ENCODE data around the gene FAT3.

The FAT3 gene

DNA sequence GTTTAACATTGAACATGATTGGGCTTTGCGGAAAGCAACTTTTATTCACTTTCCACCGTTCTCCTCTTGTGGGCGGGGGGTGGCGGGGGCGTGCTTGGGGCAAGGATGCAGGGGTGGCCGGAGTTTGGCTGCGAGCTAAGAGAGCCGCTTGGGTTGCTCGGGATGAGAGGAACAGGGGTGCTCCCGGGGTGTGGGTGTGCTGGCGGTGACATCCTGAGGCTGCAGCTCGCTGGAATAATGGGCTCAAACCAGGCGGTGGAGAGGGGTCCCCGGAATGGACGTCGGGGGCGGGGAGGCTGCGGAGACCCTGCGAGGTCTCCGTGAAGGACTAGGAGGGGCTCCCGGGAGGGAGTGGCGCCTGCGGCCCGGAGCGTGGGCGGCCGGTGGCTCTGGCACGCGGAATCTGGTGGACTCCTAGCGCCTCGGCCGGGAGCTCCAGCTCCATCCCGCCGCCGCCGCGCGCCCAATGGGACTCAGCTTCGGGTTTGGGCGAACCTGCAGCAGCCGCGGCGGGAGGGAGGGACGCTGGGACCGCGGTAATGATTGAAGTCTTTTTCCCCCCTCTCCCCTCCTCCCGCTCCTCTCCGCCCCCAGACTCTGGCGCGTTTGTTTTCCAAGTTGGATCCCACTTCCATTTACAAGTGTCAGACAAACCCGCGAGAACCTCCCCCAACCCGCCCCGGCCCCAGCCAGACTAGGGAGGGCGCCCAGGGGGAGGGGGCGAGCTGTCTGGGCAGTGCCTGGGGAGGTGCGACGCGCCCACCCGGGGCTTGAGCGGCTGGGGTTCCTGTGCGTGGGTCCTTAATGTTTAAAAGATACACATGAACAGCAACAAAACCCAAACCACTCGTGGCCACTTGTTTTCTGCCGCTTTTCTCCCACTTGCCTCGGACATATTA lies 2.0 kb downstream of the FAT3 start:
- H2AFZ ChIP-seq (ENCODE audit: low read length) = no peak overlapping the region
- H3K9me2 ChIP-seq (replicated peaks; ENCODE audit: insufficient read depth, low read length) = no peaks in the 10 kb centered on the region
- no peak overlapping the region for H3K4me3 ChIP-seq (ENCODE audit: low read length)
- H3K4me1 ChIP-seq (ENCODE audit: low read length) = no peaks in the 10 kb centered on the region
- no peaks in the 10 kb centered on the region for H4K20me1 ChIP-seq (ENCODE audit: insufficient read depth, low read length)
- H3K9ac ChIP-seq (ENCODE audit: low read length) = no peak overlapping the region
- no peak overlapping the region for H3K27ac ChIP-seq (ENCODE audit: low read length)
- no peaks in the 10 kb centered on the region for H3K9me3 ChIP-seq (replicated peaks; ENCODE audit: insufficient read depth, low read length)
- TF ChIP-seq EZH2phosphoT487 (IDR thresholded peaks at IDR 0.05; ENCODE audit: low read length) (no peak), EZH2 (optimal IDR thresholded peaks at IDR 0.05; ENCODE audit: low read depth, low read length) (no peak)
- TF ChIP-seq, protein P1, sequence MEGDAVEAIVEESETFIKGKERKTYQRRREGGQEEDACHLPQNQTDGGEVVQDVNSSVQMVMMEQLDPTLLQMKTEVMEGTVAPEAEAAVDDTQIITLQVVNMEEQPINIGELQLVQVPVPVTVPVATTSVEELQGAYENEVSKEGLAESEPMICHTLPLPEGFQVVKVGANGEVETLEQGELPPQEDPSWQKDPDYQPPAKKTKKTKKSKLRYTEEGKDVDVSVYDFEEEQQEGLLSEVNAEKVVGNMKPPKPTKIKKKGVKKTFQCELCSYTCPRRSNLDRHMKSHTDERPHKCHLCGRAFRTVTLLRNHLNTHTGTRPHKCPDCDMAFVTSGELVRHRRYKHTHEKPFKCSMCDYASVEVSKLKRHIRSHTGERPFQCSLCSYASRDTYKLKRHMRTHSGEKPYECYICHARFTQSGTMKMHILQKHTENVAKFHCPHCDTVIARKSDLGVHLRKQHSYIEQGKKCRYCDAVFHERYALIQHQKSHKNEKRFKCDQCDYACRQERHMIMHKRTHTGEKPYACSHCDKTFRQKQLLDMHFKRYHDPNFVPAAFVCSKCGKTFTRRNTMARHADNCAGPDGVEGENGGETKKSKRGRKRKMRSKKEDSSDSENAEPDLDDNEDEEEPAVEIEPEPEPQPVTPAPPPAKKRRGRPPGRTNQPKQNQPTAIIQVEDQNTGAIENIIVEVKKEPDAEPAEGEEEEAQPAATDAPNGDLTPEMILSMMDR (IDR thresholded peaks at IDR 0.05; ENCODE audit: low read length) = no peak
- H3K79me2 ChIP-seq (ENCODE audit: low read length) = no peaks in the 10 kb centered on the region
- H3K36me3 ChIP-seq (replicated peaks; ENCODE audit: insufficient read depth, low read length) = no peaks in the 10 kb centered on the region
- H3F3A ChIP-seq (ENCODE audit: insufficient read depth, low read length) = no peaks in the 10 kb centered on the region
- H3K27me3 ChIP-seq (replicated peaks; ENCODE audit: insufficient read depth, low read length) = no peaks in the 10 kb centered on the region
- H3K4me2 ChIP-seq (ENCODE audit: low read depth, low read length) = no peak overlapping the region
- DNase-seq = no peak

DNA sequence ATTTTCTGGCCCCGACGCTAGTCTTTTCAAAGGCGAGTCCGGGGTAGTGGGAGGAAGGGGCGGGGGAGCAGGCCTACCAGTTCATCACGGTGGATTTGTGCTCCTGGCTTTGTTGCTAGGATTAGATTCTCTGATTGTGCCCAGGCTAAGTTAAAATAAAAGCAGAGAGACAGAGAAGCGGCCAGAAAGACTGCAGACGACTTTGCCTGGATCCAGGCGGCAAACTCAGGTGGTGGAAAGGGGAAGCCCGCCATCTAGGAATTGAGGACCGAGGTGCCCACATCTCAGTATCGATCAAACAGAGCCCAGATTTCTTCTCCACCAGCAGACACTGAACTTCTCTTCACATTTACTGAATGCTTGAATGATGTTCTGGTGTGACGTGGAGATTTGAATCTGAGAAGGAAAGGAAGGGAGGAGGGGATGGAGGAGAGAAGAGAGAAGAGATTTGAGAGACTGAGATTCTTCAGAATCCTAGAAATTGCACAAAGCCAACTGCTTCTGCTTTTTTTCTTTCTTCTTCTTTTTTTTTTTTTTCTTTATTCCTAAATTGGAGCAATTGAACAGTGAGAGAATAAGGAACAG lies 2.7 kb downstream of the FAT3 start:
- DNase-seq = no peak
- Histone ChIP-seq H3K36me3 (replicated peaks; ENCODE audit: insufficient read depth, low read length) (no peaks in the 10 kb centered on the region), H2AFZ (ENCODE audit: low read length) (no peak overlapping the region), H4K20me1 (ENCODE audit: insufficient read depth, low read length) (no peaks in the 10 kb centered on the region), H3K9ac (ENCODE audit: low read length) (no peak overlapping the region), H3K9me3 (replicated peaks; ENCODE audit: insufficient read depth, low read length) (no peaks in the 10 kb centered on the region), H3K27me3 (replicated peaks; ENCODE audit: insufficient read depth, low read length) (no peaks in the 10 kb centered on the region), H3K4me1 (ENCODE audit: low read length) (no peaks in the 10 kb centered on the region), H3K27ac (ENCODE audit: low read length) (no peak overlapping the region), H3K9me2 (replicated peaks; ENCODE audit: insufficient read depth, low read length) (no peaks in the 10 kb centered on the region), H3K79me2 (ENCODE audit: low read length) (no peaks in the 10 kb centered on the region), H3F3A (ENCODE audit: insufficient read depth, low read length) (no peaks in the 10 kb centered on the region), H3K4me2 (ENCODE audit: low read depth, low read length) (no peak overlapping the region), H3K4me3 (ENCODE audit: low read length) (no peak overlapping the region)
- no peak for TF ChIP-seq EZH2 (optimal IDR thresholded peaks at IDR 0.05; ENCODE audit: low read depth, low read length)
- TF ChIP-seq, protein P1 (IDR thresholded peaks at IDR 0.05; ENCODE audit: low read length) = no peak
- TF ChIP-seq EZH2phosphoT487 (IDR thresholded peaks at IDR 0.05; ENCODE audit: low read length) = no peak

- no peaks in the 10 kb centered on the region for H3F3A ChIP-seq (ENCODE audit: insufficient read depth, low read length)
- no peak overlapping the region for H3K9ac ChIP-seq (ENCODE audit: low read length)
- H2AFZ ChIP-seq (ENCODE audit: low read length) = no peak overlapping the region
- TF ChIP-seq EZH2phosphoT487 (IDR thresholded peaks at IDR 0.05; ENCODE audit: low read length) (no peak), EZH2 (optimal IDR thresholded peaks at IDR 0.05; ENCODE audit: low read depth, low read length) (no peak)
- TF ChIP-seq, protein P1 (IDR thresholded peaks at IDR 0.05; ENCODE audit: low read length) = no peak
- no peaks in the 10 kb centered on the region for H3K9me3 ChIP-seq (replicated peaks; ENCODE audit: insufficient read depth, low read length)
- H3K36me3 ChIP-seq (replicated peaks; ENCODE audit: insufficient read depth, low read length) = no peaks in the 10 kb centered on the region
- no peaks in the 10 kb centered on the region for H3K4me1 ChIP-seq (ENCODE audit: low read length)
- no peaks in the 10 kb centered on the region for H3K79me2 ChIP-seq (ENCODE audit: low read length)
- no peaks in the 10 kb centered on the region for H3K27me3 ChIP-seq (replicated peaks; ENCODE audit: insufficient read depth, low read length)
- no peaks in the 10 kb centered on the region for H4K20me1 ChIP-seq (ENCODE audit: insufficient read depth, low read length)
- H3K27ac ChIP-seq (ENCODE audit: low read length) = no peak overlapping the region
- H3K9me2 ChIP-seq (replicated peaks; ENCODE audit: insufficient read depth, low read length) = no peaks in the 10 kb centered on the region
- no peak overlapping the region for H3K4me2 ChIP-seq (ENCODE audit: low read depth, low read length)
- H3K4me3 ChIP-seq (ENCODE audit: low read length) = no peak overlapping the region
- no peak for DNase-seq
Measured at GRCh38 chr11:92227959-92228935, 3.6 kb downstream of the FAT3 start.
